ENCODE results near the gene TMEM192. TPM values are rescaled to one million over a fixed set of nuclear protein-coding genes. Genes with fewer than 3 reads are reported as not detected.

TMEM192 gene
- total and polyA plus RNA-seq, 2 of the 8 experiments (the other 6 are each of a cell fraction or from before 2014, with no cell fraction given): 7.3 to 10.9 TPM

- TF ChIP-seq RNF2 (IDR thresholded peaks at IDR 0.05; ENCODE audit: borderline replicate concordance, low read depth, low read length, missing control alignments, poor library complexity, severe bottlenecking) (no peak), SRF (IDR thresholded peaks at IDR 0.05; ENCODE audit: low read depth, low read length) (no peak)
These were observed 18.7 kb upstream of the TMEM192 start (continued) for GRCh38 chr4:165131247-165131832.

Measured in H1 (cell line).